ENCODE measurements around the gene ENGASE. TPM values are rescaled to one million over a fixed set of nuclear protein-coding genes. Genes with fewer than 3 reads are reported as not detected.

The ENGASE gene
- total and polyA plus RNA-seq, 2 donors from 2014 or later: 14.3 to 49.3 TPM

DNA sequence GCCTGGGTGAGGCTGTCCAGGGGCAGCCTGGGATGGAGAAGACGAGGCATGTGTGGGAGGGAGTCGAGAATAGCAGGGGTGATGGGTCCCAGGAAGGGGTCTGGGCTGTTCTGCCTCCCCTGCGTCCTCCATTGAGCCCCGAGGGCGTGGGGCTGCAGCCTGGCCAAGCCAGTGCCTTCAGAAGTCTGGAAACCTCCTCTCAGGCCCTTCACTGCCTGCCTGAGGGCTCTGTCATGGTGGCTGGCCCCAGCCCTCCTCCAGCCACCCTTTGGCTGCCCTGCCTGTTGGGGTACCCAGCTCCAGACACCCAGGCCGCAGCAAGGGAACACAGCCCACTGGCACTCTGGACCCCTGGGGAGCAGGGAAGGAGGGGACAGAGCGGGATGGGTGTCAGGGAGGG, 27.6 kb downstream of the ENGASE start:
- Histone ChIP-seq H3K4me3 (ENCODE audit: low read length in 3 of 3) (no peak overlapping the region), H3K9me3 (ENCODE audit: control insufficient read depth in 2 of 3, insufficient read depth in 1 of 3, low read length in 3 of 3) (no peaks in the 10 kb centered on the region), H3K27ac (ENCODE audit: low read depth in 2 of 2, low read length in 2 of 2) (no peak overlapping the region), H3K9ac (ENCODE audit: low read length in 3 of 3) (no peak overlapping the region), H3K27me3 (ENCODE audit: control insufficient read depth, insufficient read depth, low read length) (no peaks in the 10 kb centered on the region), H3K4me1 (ENCODE audit: control insufficient read depth in 2 of 3, insufficient read depth in 2 of 3, low read depth in 1 of 3, low read length in 3 of 3) (no peaks in the 10 kb centered on the region), H3K36me3 (ENCODE audit: control insufficient read depth in 2 of 3, insufficient read depth in 3 of 3, low read length in 3 of 3) (no peaks in the 10 kb centered on the region)
- DNase-seq: no peak
- FAIRE-seq: no peak
- intact Hi-C loops (cut with DNase I): no loop called here
- TF ChIP-seq, protein P1, sequence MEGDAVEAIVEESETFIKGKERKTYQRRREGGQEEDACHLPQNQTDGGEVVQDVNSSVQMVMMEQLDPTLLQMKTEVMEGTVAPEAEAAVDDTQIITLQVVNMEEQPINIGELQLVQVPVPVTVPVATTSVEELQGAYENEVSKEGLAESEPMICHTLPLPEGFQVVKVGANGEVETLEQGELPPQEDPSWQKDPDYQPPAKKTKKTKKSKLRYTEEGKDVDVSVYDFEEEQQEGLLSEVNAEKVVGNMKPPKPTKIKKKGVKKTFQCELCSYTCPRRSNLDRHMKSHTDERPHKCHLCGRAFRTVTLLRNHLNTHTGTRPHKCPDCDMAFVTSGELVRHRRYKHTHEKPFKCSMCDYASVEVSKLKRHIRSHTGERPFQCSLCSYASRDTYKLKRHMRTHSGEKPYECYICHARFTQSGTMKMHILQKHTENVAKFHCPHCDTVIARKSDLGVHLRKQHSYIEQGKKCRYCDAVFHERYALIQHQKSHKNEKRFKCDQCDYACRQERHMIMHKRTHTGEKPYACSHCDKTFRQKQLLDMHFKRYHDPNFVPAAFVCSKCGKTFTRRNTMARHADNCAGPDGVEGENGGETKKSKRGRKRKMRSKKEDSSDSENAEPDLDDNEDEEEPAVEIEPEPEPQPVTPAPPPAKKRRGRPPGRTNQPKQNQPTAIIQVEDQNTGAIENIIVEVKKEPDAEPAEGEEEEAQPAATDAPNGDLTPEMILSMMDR (IDR thresholded peaks at IDR 0.05; ENCODE audit: borderline replicate concordance, extremely low read depth, insufficient read depth): no peak

DNA sequence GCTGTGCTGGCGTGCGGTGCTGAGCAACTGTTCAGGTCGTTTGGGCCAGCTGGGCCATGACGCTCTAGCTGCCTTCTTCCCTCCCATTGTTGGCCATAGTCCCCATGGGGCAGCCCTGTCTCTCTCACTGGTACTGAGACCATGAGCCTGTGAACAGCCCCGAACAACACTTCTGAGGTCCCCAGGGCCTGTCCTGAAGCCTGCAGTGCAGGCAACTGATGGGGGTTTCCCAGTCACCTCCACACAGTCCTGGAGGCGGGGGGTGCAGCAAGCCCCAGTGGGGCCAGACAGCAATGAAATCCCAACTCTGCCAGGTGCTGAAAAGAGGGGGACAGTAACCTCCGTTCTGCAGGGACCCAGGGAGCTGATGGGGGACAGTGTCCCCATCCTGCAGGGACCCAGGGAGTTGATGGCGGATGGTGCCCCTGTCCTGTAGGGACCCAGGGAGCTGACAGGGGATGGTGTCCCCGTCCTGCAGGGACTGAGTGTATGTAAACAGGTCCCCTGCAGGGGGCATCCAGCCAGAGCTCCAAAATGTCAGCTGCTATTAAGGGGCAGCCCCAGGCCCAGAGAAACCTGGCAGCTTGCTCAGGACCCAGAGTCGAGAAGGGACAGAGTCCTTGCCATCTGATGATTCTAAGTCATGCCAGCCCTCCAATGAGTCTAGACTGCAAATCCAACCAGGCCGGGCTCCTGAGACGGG, 30.4 kb downstream of the ENGASE start:
- Histone ChIP-seq H3K36me3 (ENCODE audit: control insufficient read depth in 2 of 3, insufficient read depth in 3 of 3, low read length in 3 of 3) (no peaks in the 10 kb centered on the region), H3K27me3 (ENCODE audit: control insufficient read depth, insufficient read depth, low read length) (no peaks in the 10 kb centered on the region), H3K9ac (ENCODE audit: low read length in 3 of 3) (no peak overlapping the region), H3K4me1 (ENCODE audit: control insufficient read depth in 2 of 3, insufficient read depth in 2 of 3, low read depth in 1 of 3, low read length in 3 of 3) (no peaks in the 10 kb centered on the region), H3K27ac (ENCODE audit: low read depth in 2 of 2, low read length in 2 of 2) (no peak overlapping the region), H3K4me3 (ENCODE audit: low read length in 3 of 3) (no peak overlapping the region), H3K9me3 (ENCODE audit: control insufficient read depth in 2 of 3, insufficient read depth in 1 of 3, low read length in 3 of 3) (no peaks in the 10 kb centered on the region)
- no peak for FAIRE-seq
- intact Hi-C loops (cut with DNase I): no loop called here
- TF ChIP-seq, protein P1 (IDR thresholded peaks at IDR 0.05; ENCODE audit: borderline replicate concordance, extremely low read depth, insufficient read depth): no peak
- no peak for DNase-seq

DNA sequence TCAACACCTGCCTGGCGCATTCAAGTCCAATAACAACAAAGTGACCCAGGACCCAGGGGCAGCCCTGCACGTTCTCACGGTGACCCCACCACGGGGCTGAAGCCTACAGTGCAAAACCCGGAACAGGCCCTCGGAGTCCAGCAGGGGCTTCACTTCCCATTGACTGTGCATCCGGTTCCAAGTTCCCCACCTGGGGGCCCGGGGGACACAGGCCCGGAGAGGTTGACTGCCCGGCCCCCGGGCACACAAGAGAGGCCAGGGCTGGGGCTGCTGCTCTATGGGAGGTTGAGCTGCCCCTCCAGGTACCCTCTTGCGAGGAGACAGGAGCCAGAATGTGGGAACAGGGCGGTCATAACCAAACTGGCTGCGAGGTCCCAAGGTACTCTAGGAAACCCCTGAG, 31.3 kb downstream of the ENGASE start:
- no peaks in the 10 kb centered on the region for H3K36me3 ChIP-seq (ENCODE audit: control insufficient read depth in 2 of 3, insufficient read depth in 3 of 3, low read length in 3 of 3)
- H3K4me1 ChIP-seq (ENCODE audit: control insufficient read depth in 2 of 3, insufficient read depth in 2 of 3, low read depth in 1 of 3, low read length in 3 of 3): no peaks in the 10 kb centered on the region
- H3K4me3 ChIP-seq (ENCODE audit: low read length in 3 of 3): no peak overlapping the region
- intact Hi-C loops (cut with DNase I): no loop called here
- no peak for FAIRE-seq
- TF ChIP-seq, protein P1 (IDR thresholded peaks at IDR 0.05; ENCODE audit: borderline replicate concordance, extremely low read depth, insufficient read depth): no peak
- no peak overlapping the region for H3K9ac ChIP-seq (ENCODE audit: low read length in 3 of 3)
- H3K9me3 ChIP-seq (ENCODE audit: control insufficient read depth in 2 of 3, insufficient read depth in 1 of 3, low read length in 3 of 3): no peaks in the 10 kb centered on the region
- DNase-seq: no peak
- no peaks in the 10 kb centered on the region for H3K27me3 ChIP-seq (ENCODE audit: control insufficient read depth, insufficient read depth, low read length)
- H3K27ac ChIP-seq (ENCODE audit: low read depth in 2 of 2, low read length in 2 of 2): no peak overlapping the region

DNA sequence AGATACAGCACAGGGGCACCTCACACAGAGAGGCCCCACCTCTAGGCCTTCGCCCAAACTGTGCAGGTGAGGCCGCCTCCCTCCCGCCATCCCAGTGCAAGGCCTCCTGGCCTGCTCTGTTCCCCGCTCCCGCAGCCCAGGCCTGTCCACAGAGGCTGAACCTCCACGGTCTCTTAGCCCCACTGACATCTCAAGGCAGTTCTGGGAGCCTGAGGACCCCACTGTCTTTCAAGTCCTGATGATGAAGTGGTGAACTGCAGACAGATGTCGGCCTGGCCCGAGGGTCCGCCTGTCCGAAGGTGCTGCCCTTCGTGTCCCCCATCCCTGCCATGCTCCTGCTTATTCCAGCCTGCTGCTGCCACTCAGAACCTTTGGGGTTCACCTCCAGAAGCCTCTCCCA, 32.3 kb downstream of the ENGASE start:
- TF ChIP-seq, protein P1 (IDR thresholded peaks at IDR 0.05; ENCODE audit: borderline replicate concordance, extremely low read depth, insufficient read depth): no peak
- no peaks in the 10 kb centered on the region for H3K36me3 ChIP-seq (ENCODE audit: control insufficient read depth in 2 of 3, insufficient read depth in 3 of 3, low read length in 3 of 3)
- FAIRE-seq (no peak), DNase-seq (no peak)
- no peak overlapping the region for H3K9ac ChIP-seq (ENCODE audit: low read length in 3 of 3)
- no peaks in the 10 kb centered on the region for H3K9me3 ChIP-seq (ENCODE audit: control insufficient read depth in 2 of 3, insufficient read depth in 1 of 3, low read length in 3 of 3)
- intact Hi-C loops (cut with DNase I): no loop called here
- no peak overlapping the region for H3K27ac ChIP-seq (ENCODE audit: low read depth in 2 of 2, low read length in 2 of 2)
- no peaks in the 10 kb centered on the region for H3K27me3 ChIP-seq (ENCODE audit: control insufficient read depth, insufficient read depth, low read length)
- no peak overlapping the region for H3K4me3 ChIP-seq (ENCODE audit: low read length in 3 of 3)
- H3K4me1 ChIP-seq (ENCODE audit: control insufficient read depth in 2 of 3, insufficient read depth in 2 of 3, low read depth in 1 of 3, low read length in 3 of 3): no peaks in the 10 kb centered on the region

Data from kidney (tissue), 14 donors.